ENCODE results near the gene PRPF6. TPM values are rescaled to one million over a fixed set of nuclear protein-coding genes. Genes with fewer than 3 reads are reported as not detected.

Gene PRPF6
- total and polyA plus RNA-seq, 4 donors: 44.9 to 92.4 (median 75.2) TPM

DNA sequence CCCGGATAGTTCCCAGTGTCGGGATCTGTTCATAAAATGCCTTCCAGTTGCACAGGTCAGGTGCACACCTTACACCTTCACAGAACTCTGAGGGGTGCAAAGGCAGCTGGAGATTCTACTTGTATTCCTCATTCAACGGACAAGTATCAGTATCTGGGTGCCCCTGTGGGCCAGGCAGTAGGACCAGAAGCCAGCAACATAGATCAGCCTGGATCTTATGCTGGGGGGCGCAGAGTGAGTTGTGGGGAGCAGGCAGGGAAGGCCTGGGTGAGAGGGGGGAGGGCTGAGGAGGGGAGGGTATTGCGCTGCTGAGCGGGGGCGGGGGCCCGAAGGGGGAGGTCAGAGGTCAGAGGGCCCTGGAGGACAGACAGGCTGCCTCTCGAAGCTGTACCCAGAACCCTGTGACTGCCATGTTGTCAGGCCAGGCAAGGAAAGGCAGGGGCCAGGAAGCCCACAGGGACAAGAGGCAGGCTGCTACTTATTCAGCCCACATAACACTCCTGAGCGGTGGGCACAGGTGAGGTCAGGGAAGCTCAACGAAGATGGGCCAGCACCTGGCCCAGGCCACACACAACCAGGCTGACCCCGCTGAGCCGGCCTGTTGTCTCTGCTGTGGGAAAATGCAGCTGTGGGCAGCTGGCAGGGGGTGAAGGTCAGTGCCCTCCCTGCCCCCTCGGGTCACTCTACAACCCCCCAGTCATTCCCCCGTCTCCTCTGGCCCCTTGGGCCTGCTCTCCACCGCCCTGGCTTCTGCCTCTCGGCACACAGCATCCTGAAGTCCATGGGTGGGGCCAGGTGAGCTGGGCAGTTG lies 100.1 kb downstream of the PRPF6 start:
- whole genome bisulfite sequencing (ENCODE audit: insufficient coverage): 55% methylated on average over 10 of the region's 17 CpGs
- H3K27me3 ChIP-seq (ENCODE audit: control insufficient read depth, insufficient read depth, low read length): peaks cover 12% of the 10 kb centered on the region
- H3K4me1 ChIP-seq (ENCODE audit: control insufficient read depth, insufficient read depth, low read length): peaks cover 70% of the 10 kb centered on the region
- no peak for DNase-seq (ENCODE audit: low read depth in 4 of 6, low spot score in 6 of 6)
- H3K4me3 ChIP-seq (ENCODE audit: low read depth, low read length): peak overlapping the region; percentile 60
- peak overlapping the region; percentile 7 for H3K27ac ChIP-seq (ENCODE audit: low read depth, low read length)
- H3K9me3 ChIP-seq (ENCODE audit: control insufficient read depth, insufficient read depth, low read length): no peaks in the 10 kb centered on the region
- H3K36me3 ChIP-seq (ENCODE audit: control insufficient read depth, insufficient read depth, low read length): peaks cover 15% of the 10 kb centered on the region

GRCh38 chr20:64081624-64081964 lies 100.7 kb downstream of the PRPF6 start:
- WGBS (ENCODE audit: insufficient coverage): 82% methylated on average over 6 of the region's 6 CpGs
- Histone ChIP-seq H3K27ac (ENCODE audit: low read depth, low read length) (no peak overlapping the region), H3K4me1 (ENCODE audit: control insufficient read depth, insufficient read depth, low read length) (peaks cover 65% of the 10 kb centered on the region), H3K9me3 (ENCODE audit: control insufficient read depth, insufficient read depth, low read length) (no peaks in the 10 kb centered on the region), H3K4me3 (ENCODE audit: low read depth, low read length) (no peak overlapping the region), H3K27me3 (ENCODE audit: control insufficient read depth, insufficient read depth, low read length) (peaks cover 12% of the 10 kb centered on the region), H3K36me3 (ENCODE audit: control insufficient read depth, insufficient read depth, low read length) (peaks cover 10% of the 10 kb centered on the region)
- no peak for DNase-seq (ENCODE audit: low read depth in 4 of 6, low spot score in 6 of 6)

- 11% methylated on average over 13 of the region's 13 CpGs for WGBS (ENCODE audit: insufficient coverage)
- peak in 1 of 6 donors; percentile 47 for DNase-seq (ENCODE audit: low read depth in 4 of 6, low spot score in 6 of 6)
- Histone ChIP-seq H3K4me1 (ENCODE audit: control insufficient read depth, insufficient read depth, low read length) (peaks cover 65% of the 10 kb centered on the region), H3K27ac (ENCODE audit: low read depth, low read length) (no peak overlapping the region), H3K36me3 (ENCODE audit: control insufficient read depth, insufficient read depth, low read length) (peaks cover 4% of the 10 kb centered on the region), H3K27me3 (ENCODE audit: control insufficient read depth, insufficient read depth, low read length) (peaks cover 12% of the 10 kb centered on the region), H3K9me3 (ENCODE audit: control insufficient read depth, insufficient read depth, low read length) (no peaks in the 10 kb centered on the region), H3K4me3 (ENCODE audit: low read depth, low read length) (no peak overlapping the region)
These were observed 101.3 kb downstream of the PRPF6 start for GRCh38 chr20:64082126-64082731.

Small RNA genes within 50 kb of the gene (small RNA-seq; reads per million reads assigned to genes)
- gene AL355803.1 (ENCODE audit: low replicate concordance) (not detected), gene MIR647 (ENCODE audit: low replicate concordance) (not detected), gene MIR6813 (ENCODE audit: low replicate concordance) (not detected)

Other genes starting within 250 kb of the PRPF6 start
- 1 to 10 TPM; 2.5 to 9.8 TPM for gene LIME1, start 244.5 kb upstream of the PRPF6 start, total RNA-seq
- gene LIME1, start 244.5 kb upstream of the PRPF6 start, polyA plus RNA-seq (ENCODE audit: insufficient read length in 2 of 2): 10 to 100 TPM; 19.6 to 24.5 TPM
- gene SLC2A4RG, start 241.4 kb upstream of the PRPF6 start, total RNA-seq: 10 to 100 TPM in 1 of 2 donors, 1 to 10 TPM in 1; 5.5 to 51.0 TPM
- 10 to 100 TPM; 55.2 to 79.1 TPM for gene SLC2A4RG, start 241.4 kb upstream of the PRPF6 start, polyA plus RNA-seq (ENCODE audit: insufficient read length in 2 of 2)
- 10 to 100 TPM in 1 of 2 donors, 1 to 10 TPM in 1; 8.3 to 13.4 TPM for gene ZBTB46, start 149.9 kb upstream of the PRPF6 start, total RNA-seq
- 10 to 100 TPM in 1 of 2 donors, 1 to 10 TPM in 1; 9.7 to 13.0 TPM for gene ZBTB46, start 149.9 kb upstream of the PRPF6 start, polyA plus RNA-seq (ENCODE audit: insufficient read length in 2 of 2)
- not detected for gene ABHD16B, start 119.6 kb upstream of the PRPF6 start, total RNA-seq
- not detected for gene ABHD16B, start 119.6 kb upstream of the PRPF6 start, polyA plus RNA-seq (ENCODE audit: insufficient read length in 2 of 2)
- gene TPD52L2, start 115.9 kb upstream of the PRPF6 start, total RNA-seq: 10 to 100 TPM; 38.5 to 58.1 TPM
- 100 to 1,000 TPM in 1 of 2 donors, 10 to 100 TPM in 1; 81.7 to 109 TPM for gene TPD52L2, start 115.9 kb upstream of the PRPF6 start, polyA plus RNA-seq (ENCODE audit: insufficient read length in 2 of 2)
- gene DNAJC5, start 86.0 kb upstream of the PRPF6 start, total RNA-seq: 10 to 100 TPM; 59.4 to 80.6 TPM
- 100 to 1,000 TPM; 109 to 112 TPM for gene DNAJC5, start 86.0 kb upstream of the PRPF6 start, polyA plus RNA-seq (ENCODE audit: insufficient read length in 2 of 2)
- 10 to 100 TPM; 14.1 to 31.9 TPM for gene UCKL1, start 24.7 kb upstream of the PRPF6 start, total RNA-seq
- gene UCKL1, start 24.7 kb upstream of the PRPF6 start, polyA plus RNA-seq (ENCODE audit: insufficient read length in 2 of 2): 10 to 100 TPM; 56.5 to 83.7 TPM
- gene ZNF512B, start 11.2 kb upstream of the PRPF6 start, total RNA-seq: 10 to 100 TPM; 10.6 to 24.2 TPM
- 10 to 100 TPM; 43.7 to 44.7 TPM for gene ZNF512B, start 11.2 kb upstream of the PRPF6 start, polyA plus RNA-seq (ENCODE audit: insufficient read length in 2 of 2)
- 1 to 10 TPM; 6.9 TPM for gene SAMD10, start 1.5 kb upstream of the PRPF6 start, total RNA-seq
- 10 to 100 TPM; 41.3 to 42.9 TPM for gene SAMD10, start 1.5 kb upstream of the PRPF6 start, polyA plus RNA-seq (ENCODE audit: insufficient read length in 2 of 2)
- gene C20orf204, start 55.0 kb downstream of the PRPF6 start, total RNA-seq: 1 to 10 TPM in 1 of 2 donors, under 1 TPM in 1; 0.69 to 1.2 TPM
- gene C20orf204, start 55.0 kb downstream of the PRPF6 start, polyA plus RNA-seq (ENCODE audit: insufficient read length in 2 of 2): 1 to 10 TPM; 1.3 to 3.1 TPM
- gene SOX18, start 68.5 kb downstream of the PRPF6 start, total RNA-seq: 1 to 10 TPM; 2.4 to 2.9 TPM
- gene SOX18, start 68.5 kb downstream of the PRPF6 start, polyA plus RNA-seq (ENCODE audit: insufficient read length in 2 of 2): 10 to 100 TPM in 1 of 2 donors, 1 to 10 TPM in 1; 8.7 to 12.3 TPM
- gene TCEA2, start 82.1 kb downstream of the PRPF6 start, total RNA-seq: 10 to 100 TPM; 35.9 to 60.0 TPM
- 100 to 1,000 TPM; 166 to 170 TPM for gene TCEA2, start 82.1 kb downstream of the PRPF6 start, polyA plus RNA-seq (ENCODE audit: insufficient read length in 2 of 2)
- 10 to 100 TPM; 10.7 to 13.9 TPM for gene RGS19, start 98.4 kb downstream of the PRPF6 start, total RNA-seq
- 10 to 100 TPM; 21.0 to 21.5 TPM for gene RGS19, start 98.4 kb downstream of the PRPF6 start, polyA plus RNA-seq (ENCODE audit: insufficient read length in 2 of 2)
- gene OPRL1, start 99.0 kb downstream of the PRPF6 start, total RNA-seq: 10 to 100 TPM in 1 of 2 donors, 1 to 10 TPM in 1; 5.2 to 13.9 TPM
- gene OPRL1, start 99.0 kb downstream of the PRPF6 start, polyA plus RNA-seq (ENCODE audit: insufficient read length in 2 of 2): 10 to 100 TPM; 23.4 to 26.3 TPM
- 1 to 10 TPM; 1.8 to 2.1 TPM for gene LKAAEAR1, start 103.3 kb downstream of the PRPF6 start, total RNA-seq
- gene LKAAEAR1, start 103.3 kb downstream of the PRPF6 start, polyA plus RNA-seq (ENCODE audit: insufficient read length in 2 of 2): 1 to 10 TPM; 7.7 to 8.4 TPM
- not detected for gene NPBWR2, start 126.4 kb downstream of the PRPF6 start, total RNA-seq
- not detected for gene NPBWR2, start 126.4 kb downstream of the PRPF6 start, polyA plus RNA-seq (ENCODE audit: insufficient read length in 2 of 2)
- gene MYT1, start 183.3 kb downstream of the PRPF6 start, total RNA-seq: 1 to 10 TPM; 6.1 to 7.0 TPM
- gene MYT1, start 183.3 kb downstream of the PRPF6 start, polyA plus RNA-seq (ENCODE audit: insufficient read length in 2 of 2): 10 to 100 TPM; 19.9 to 21.4 TPM

Data from spinal cord (tissue), 10 donors.